SK-N-MC (cell line): ENCODE measurements around the gene IL32.

Source experiments
- EZH2 ChIP-seq: fragments of 200-600 bp; sonication (generic); IDR thresholded peaks from one replicate; pipeline ENCODE4 v1.6.1; 2017; ENCODE audit warnings: antibody characterized with exemption
- FOXP2 ChIP-seq: optimal IDR thresholded peaks from 2 replicates; pipeline ENCODE3; 2011; ENCODE audit warnings: mild to moderate bottlenecking, moderate library complexity; ENCODE audit not compliant: insufficient read depth; ENCODE audit errors: extremely low read length, control extremely low read depth
- POLR2AphosphoS5 ChIP-seq: IDR thresholded peaks from 2 replicates; pipeline ENCODE4 v1.6.1; 2012; ENCODE audit warnings: mild to moderate bottlenecking, low read depth, low read length, borderline replicate concordance

GRCh38 chr16:3030222-3031212 is 34.9 kb upstream of the IL32 start:
- TF ChIP-seq EZH2 (no peak), POLR2AphosphoS5 (no peak), FOXP2 (no peak)
